ENCODE data around the gene PHOSPHO1.

Gene PHOSPHO1

GRCh38 chr17:49244839-49245238, 14.3 kb upstream of the PHOSPHO1 start:
- DNase-seq (ENCODE audit: low read depth, low spot score), result no peak

GRCh38 chr17:49242813-49243212, 12.2 kb upstream of the PHOSPHO1 start:
- no peak for DNase-seq (ENCODE audit: low read depth, low spot score)

GRCh38 chr17:49241692-49242397, 11.3 kb upstream of the PHOSPHO1 start:
- no peak for DNase-seq (ENCODE audit: low read depth, low spot score)

- no peak for DNase-seq (ENCODE audit: low read depth, low spot score)
These were observed 10.5 kb upstream of the PHOSPHO1 start for GRCh38 chr17:49241040-49241439.

- no peak for DNase-seq (ENCODE audit: low read depth, low spot score)
These were observed 10.0 kb upstream of the PHOSPHO1 start for GRCh38 chr17:49240619-49241018.

- DNase-seq (ENCODE audit: low read depth, low spot score), result no peak
These were observed 9.4 kb upstream of the PHOSPHO1 start for GRCh38 chr17:49239963-49240362.

GRCh38 chr17:49235896-49236295, 5.3 kb upstream of the PHOSPHO1 start:
- DNase-seq (ENCODE audit: low read depth, low spot score), result no peak

GRCh38 chr17:49234509-49235080, 4.0 kb upstream of the PHOSPHO1 start:
- no peak for DNase-seq (ENCODE audit: low read depth, low spot score)

GRCh38 chr17:49231563-49231894, 942 bp upstream of the PHOSPHO1 start:
- no peak for DNase-seq (ENCODE audit: low read depth, low spot score)

GRCh38 chr17:49229805-49230600, 584 bp downstream of the PHOSPHO1 start:
- no peak for DNase-seq (ENCODE audit: low read depth, low spot score)

- DNase-seq (ENCODE audit: low read depth, low spot score), result no peak
These were observed 1.3 kb downstream of the PHOSPHO1 start for GRCh38 chr17:49229076-49229804.

GRCh38 chr17:49227436-49228261, 2.9 kb downstream of the PHOSPHO1 start:
- DNase-seq (ENCODE audit: low read depth, low spot score), result no peak

- no peak for DNase-seq (ENCODE audit: low read depth, low spot score)
These were observed 3.7 kb downstream of the PHOSPHO1 start for GRCh38 chr17:49226771-49227435.

GRCh38 chr17:49225554-49226236, 4.9 kb downstream of the PHOSPHO1 start:
- no peak for DNase-seq (ENCODE audit: low read depth, low spot score)

GRCh38 chr17:49224997-49225337, 5.6 kb downstream of the PHOSPHO1 start:
- DNase-seq (ENCODE audit: low read depth, low spot score), result no peak

GRCh38 chr17:49224198-49224996, 6.2 kb downstream of the PHOSPHO1 start:
- DNase-seq (ENCODE audit: low read depth, low spot score), result no peak

- DNase-seq (ENCODE audit: low read depth, low spot score), result no peak
These were observed 6.9 kb downstream of the PHOSPHO1 start for GRCh38 chr17:49223517-49224197.

GRCh38 chr17:49223168-49223516, 7.4 kb downstream of the PHOSPHO1 start:
- DNase-seq (ENCODE audit: low read depth, low spot score), result no peak

- DNase-seq (ENCODE audit: low read depth, low spot score), result no peak
These were observed 10.6 kb downstream of the PHOSPHO1 start for GRCh38 chr17:49219987-49220386.
